ENCODE data around the gene IKZF3.

GRCh38 chr17:39714234-39714633, 149.9 kb downstream of the IKZF3 start:
- TF ChIP-seq, protein P1, sequence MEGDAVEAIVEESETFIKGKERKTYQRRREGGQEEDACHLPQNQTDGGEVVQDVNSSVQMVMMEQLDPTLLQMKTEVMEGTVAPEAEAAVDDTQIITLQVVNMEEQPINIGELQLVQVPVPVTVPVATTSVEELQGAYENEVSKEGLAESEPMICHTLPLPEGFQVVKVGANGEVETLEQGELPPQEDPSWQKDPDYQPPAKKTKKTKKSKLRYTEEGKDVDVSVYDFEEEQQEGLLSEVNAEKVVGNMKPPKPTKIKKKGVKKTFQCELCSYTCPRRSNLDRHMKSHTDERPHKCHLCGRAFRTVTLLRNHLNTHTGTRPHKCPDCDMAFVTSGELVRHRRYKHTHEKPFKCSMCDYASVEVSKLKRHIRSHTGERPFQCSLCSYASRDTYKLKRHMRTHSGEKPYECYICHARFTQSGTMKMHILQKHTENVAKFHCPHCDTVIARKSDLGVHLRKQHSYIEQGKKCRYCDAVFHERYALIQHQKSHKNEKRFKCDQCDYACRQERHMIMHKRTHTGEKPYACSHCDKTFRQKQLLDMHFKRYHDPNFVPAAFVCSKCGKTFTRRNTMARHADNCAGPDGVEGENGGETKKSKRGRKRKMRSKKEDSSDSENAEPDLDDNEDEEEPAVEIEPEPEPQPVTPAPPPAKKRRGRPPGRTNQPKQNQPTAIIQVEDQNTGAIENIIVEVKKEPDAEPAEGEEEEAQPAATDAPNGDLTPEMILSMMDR (IDR thresholded peaks at IDR 0.05; ENCODE audit: insufficient read depth, low read length, poor library complexity, severe bottlenecking): no peak
- TF ChIP-seq EZH2phosphoT487 (conservative IDR thresholded peaks at IDR 0.05; ENCODE audit: low read length): no peak

All from SU-DHL-6 (cell line).